GM19099 (cell line): Measurements from ENCODE around the gene ESYT2.

Source experiments
- POLR2A ChIP-seq: IDR thresholded peaks from 3 replicates; pipeline ENCODE4 v1.6.1; 2011; ENCODE audit warnings: low read depth; ENCODE audit not compliant: insufficient read length; ENCODE audit errors: extremely low read depth

ESYT2 gene

DNA sequence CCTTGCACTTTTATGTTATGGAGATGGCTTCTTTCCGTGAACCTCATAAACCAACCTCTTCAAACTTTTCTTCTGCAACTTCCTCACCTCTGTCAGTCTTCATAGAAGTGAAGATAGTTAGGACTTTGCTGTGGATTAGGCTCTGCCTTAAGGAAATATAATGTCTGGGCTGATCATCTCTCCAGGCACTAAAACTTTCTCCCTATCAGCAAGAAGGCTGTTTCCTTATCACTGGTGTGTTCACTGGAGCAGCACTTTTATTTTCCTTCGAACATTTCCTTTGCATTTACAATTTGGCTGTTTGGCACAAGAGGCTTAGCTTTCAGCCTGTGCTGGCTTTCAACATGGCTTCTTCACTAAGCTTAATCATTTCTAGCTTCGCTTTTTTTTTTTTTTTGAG lies 52.8 kb downstream of the ESYT2 start:
- TF ChIP-seq POLR2A = no peak

- no peak for TF ChIP-seq POLR2A
Observed at GRCh38 chr7:158774952-158775351, 54.4 kb downstream of the ESYT2 start.

- no peak for TF ChIP-seq POLR2A
Observed at GRCh38 chr7:158772916-158773315, 56.4 kb downstream of the ESYT2 start.

DNA sequence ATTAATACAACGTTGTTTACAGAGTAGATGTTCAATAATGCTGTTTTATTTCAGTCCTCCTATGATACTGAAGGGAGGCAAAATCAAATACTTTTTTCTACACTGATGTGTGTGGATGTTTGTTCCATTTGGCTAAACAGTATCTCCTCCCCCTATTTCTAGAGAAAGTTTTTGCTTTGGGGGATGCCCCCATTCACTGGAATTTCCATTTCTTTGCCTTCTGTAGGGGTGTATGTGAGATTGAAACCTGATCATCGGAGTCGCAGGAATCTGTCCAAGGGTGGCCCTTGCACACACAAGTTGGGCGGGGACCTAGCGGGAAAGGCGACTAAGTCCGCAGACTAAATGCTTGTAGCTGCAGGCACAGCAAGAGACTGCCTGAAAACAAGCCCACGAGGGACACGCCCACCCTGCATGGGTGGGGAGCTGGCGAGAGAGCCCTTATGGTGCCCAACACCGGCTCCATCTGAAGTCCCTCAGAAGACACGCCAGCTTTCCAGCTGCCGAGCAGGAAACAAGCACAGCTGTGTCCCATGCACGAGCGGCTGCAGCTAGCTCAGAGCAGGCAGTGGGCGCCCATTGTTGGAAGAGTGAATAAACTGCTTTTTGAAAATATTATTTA lies 58.0 kb downstream of the ESYT2 start:
- no peak for TF ChIP-seq POLR2A

- TF ChIP-seq POLR2A = no peak
Observed at GRCh38 chr7:158767707-158768106, 61.6 kb downstream of the ESYT2 start.

- no peak for TF ChIP-seq POLR2A
Observed at GRCh38 chr7:158766570-158767281, 62.6 kb downstream of the ESYT2 start.

GRCh38 chr7:158765020-158765419 lies 64.3 kb downstream of the ESYT2 start:
- TF ChIP-seq POLR2A = no peak

- no peak for TF ChIP-seq POLR2A
Observed at GRCh38 chr7:158763454-158764033, 65.8 kb downstream of the ESYT2 start.

DNA sequence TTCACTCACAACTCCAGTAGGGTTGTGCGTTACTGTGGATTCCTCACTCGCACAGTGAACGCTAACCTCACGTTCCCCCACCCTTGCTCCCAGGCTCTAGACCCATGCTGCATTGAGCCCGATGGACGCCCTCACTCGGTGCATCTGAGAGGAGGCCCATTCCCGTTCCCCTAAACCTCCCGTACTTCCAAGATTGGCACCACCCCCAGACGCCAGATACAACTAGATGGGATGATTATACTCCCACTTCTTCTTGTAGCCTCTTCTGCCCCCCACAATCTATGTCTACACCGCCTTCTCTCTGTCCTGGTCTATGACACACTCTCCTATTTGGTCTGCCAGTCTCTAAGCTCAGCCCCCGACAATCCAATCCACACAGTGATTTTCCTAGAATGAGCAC lies 67.4 kb downstream of the ESYT2 start:
- no peak for TF ChIP-seq POLR2A

DNA sequence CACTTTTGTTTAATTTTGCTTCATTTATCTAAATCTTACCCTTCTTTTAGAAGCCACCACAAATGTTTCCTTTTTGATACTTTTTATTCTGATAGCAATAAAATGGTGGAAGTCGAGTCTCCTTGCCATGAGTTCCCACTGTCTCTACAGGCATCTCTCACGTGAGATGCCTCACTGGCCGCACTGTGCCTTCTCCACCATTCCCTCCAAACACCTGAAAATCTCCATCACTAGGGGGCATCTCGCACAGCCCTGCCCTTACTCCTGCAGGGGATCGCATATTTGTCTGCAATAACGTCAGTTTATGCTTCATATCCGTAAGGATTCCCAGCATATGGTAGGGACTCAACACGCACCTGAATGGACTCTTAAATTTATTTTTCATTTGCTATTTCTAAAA lies 68.4 kb downstream of the ESYT2 start:
- TF ChIP-seq POLR2A = no peak

DNA sequence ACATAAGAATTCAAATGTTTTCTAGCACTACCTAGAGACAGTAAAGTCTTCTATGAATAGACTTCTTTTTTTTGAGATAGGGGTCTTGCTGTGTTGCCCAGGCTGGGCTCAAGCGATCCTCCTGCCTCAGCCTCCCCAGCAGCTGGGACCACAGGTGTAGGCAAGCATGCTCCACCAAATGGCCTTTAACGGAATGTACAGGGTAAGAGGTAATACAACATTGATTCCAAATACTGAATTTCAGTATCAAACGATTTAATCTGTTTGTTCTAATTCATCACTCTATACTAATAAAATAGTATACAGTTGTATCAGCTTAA lies 68.9 kb downstream of the ESYT2 start:
- TF ChIP-seq POLR2A = no peak

- TF ChIP-seq POLR2A = no peak
Observed at GRCh38 chr7:158759749-158760444, 69.4 kb downstream of the ESYT2 start.

DNA sequence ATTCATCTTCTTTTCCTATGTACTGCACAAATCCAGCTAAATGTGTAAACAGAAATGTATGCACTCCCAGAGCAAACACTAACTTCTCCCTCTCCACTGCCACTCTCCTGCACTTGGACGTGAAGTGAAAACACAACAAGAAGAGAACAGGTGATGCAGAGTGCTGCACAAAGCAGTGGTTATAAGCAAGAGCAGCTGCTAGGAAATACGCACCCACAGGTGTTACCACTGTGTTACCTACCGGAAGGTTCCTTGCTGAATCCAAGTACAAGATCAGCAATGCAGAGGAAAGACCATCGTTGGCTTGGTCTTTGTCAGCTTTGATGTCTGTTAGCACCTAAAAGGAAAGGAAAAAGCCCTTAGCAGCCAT lies 70.1 kb downstream of the ESYT2 start:
- no peak for TF ChIP-seq POLR2A

GRCh38 chr7:158758586-158759244 lies 70.6 kb downstream of the ESYT2 start:
- TF ChIP-seq POLR2A = no peak

- TF ChIP-seq POLR2A = no peak
Observed at GRCh38 chr7:158757404-158757989, 71.8 kb downstream of the ESYT2 start.

GRCh38 chr7:158754746-158755444 lies 74.4 kb downstream of the ESYT2 start:
- TF ChIP-seq POLR2A = no peak
